Measurements from ENCODE around the gene GATAD2A. TPM values are rescaled to one million over a fixed set of nuclear protein-coding genes. Genes with fewer than 3 reads are reported as not detected.

Gene GATAD2A
- total and polyA plus RNA-seq, 4 donors: 7.1 to 23.7 (median 18.2) TPM

- H3K4me3 ChIP-seq (ENCODE audit: low read depth in 1 of 3, low read length in 3 of 3): no peak overlapping the region
- H3K36me3 ChIP-seq (ENCODE audit: control insufficient read depth in 4 of 4, insufficient read depth in 3 of 4, low read depth in 1 of 4, low read length in 3 of 4): no peaks in the 10 kb centered on the region
- no peak overlapping the region for H3K27ac ChIP-seq (ENCODE audit: low read depth in 1 of 2, low read length in 2 of 2)
- peaks cover 0 to 5% (median 0%) of the 10 kb centered on the region in 4 donors for H3K27me3 ChIP-seq (ENCODE audit: control insufficient read depth in 4 of 4, insufficient read depth in 4 of 4, low read length in 3 of 4)
- H3K4me1 ChIP-seq (ENCODE audit: control insufficient read depth in 4 of 4, insufficient read depth in 4 of 4, low read length in 3 of 4): no peaks in the 10 kb centered on the region
- H3K9ac ChIP-seq (ENCODE audit: low read depth in 1 of 2, low read length in 2 of 2): no peak overlapping the region
- TF ChIP-seq ZBTB33 (IDR thresholded peaks at IDR 0.05): no peak
- no peak for TF ChIP-seq RXRA (IDR thresholded peaks at IDR 0.05)
- TF ChIP-seq FOXA1 (IDR thresholded peaks at IDR 0.05): no peak
- no peak for TF ChIP-seq EGR1 (IDR thresholded peaks at IDR 0.05; ENCODE audit: low read depth in 2 of 2)
- TF ChIP-seq JUND (IDR thresholded peaks at IDR 0.05): no peak
- no peak for TF ChIP-seq GABPA (IDR thresholded peaks at IDR 0.05 in 1 of 2, conservative IDR thresholded peaks at IDR 0.05 in 1 of 2)
- whole genome bisulfite sequencing: 64% methylated on average over 15 of the region's 15 CpGs
- no peaks in the 10 kb centered on the region for H3K9me3 ChIP-seq (ENCODE audit: control insufficient read depth in 4 of 4, low read length in 3 of 4)
- no peak for DNase-seq (ENCODE audit: low spot score)
Observed at GRCh38 chr19:19547674-19548336, 142.3 kb downstream of the GATAD2A start.

- Histone ChIP-seq H3K9me3 (ENCODE audit: control insufficient read depth in 4 of 4, low read length in 3 of 4) (no peaks in the 10 kb centered on the region), H3K4me3 (ENCODE audit: low read depth in 1 of 3, low read length in 3 of 3) (no peak overlapping the region), H3K36me3 (ENCODE audit: control insufficient read depth in 4 of 4, insufficient read depth in 3 of 4, low read depth in 1 of 4, low read length in 3 of 4) (no peaks in the 10 kb centered on the region), H3K9ac (ENCODE audit: low read depth in 1 of 2, low read length in 2 of 2) (no peak overlapping the region), H3K27me3 (ENCODE audit: control insufficient read depth in 4 of 4, insufficient read depth in 4 of 4, low read length in 3 of 4) (peaks cover 0 to 5% (median 0%) of the 10 kb centered on the region in 4 donors), H3K4me1 (ENCODE audit: control insufficient read depth in 4 of 4, insufficient read depth in 4 of 4, low read length in 3 of 4) (no peaks in the 10 kb centered on the region), H3K27ac (ENCODE audit: low read depth in 1 of 2, low read length in 2 of 2) (no peak overlapping the region)
- WGBS: 56% methylated on average over 13 of the region's 13 CpGs
- TF ChIP-seq EGR1 (IDR thresholded peaks at IDR 0.05; ENCODE audit: low read depth in 2 of 2) (no peak), FOXA2 (IDR thresholded peaks at IDR 0.05) (no peak), TAF1 (conservative IDR thresholded peaks at IDR 0.05) (no peak), RAD21 (IDR thresholded peaks at IDR 0.05) (no peak), ATF3 (IDR thresholded peaks at IDR 0.05) (no peak), YY1 (IDR thresholded peaks at IDR 0.05) (no peak), HNF4G (IDR thresholded peaks at IDR 0.05) (no peak), MAX (IDR thresholded peaks at IDR 0.05) (no peak), GABPA (IDR thresholded peaks at IDR 0.05 in 1 of 2, conservative IDR thresholded peaks at IDR 0.05 in 1 of 2) (no peak), SP1 (IDR thresholded peaks at IDR 0.05) (no peak), FOXA1 (IDR thresholded peaks at IDR 0.05) (no peak), NR2F2 (IDR thresholded peaks at IDR 0.05) (no peak), CTCF (IDR thresholded peaks at IDR 0.05; ENCODE audit: low read depth, low read length, missing input control) (no peak), RXRA (IDR thresholded peaks at IDR 0.05) (no peak), HNF4A (conservative IDR thresholded peaks at IDR 0.05) (no peak), REST (IDR thresholded peaks at IDR 0.05) (no peak), JUND (IDR thresholded peaks at IDR 0.05) (no peak), ZBTB33 (IDR thresholded peaks at IDR 0.05) (no peak)
- no peak for DNase-seq (ENCODE audit: low spot score)
Observed at GRCh38 chr19:19548915-19549759, 143.7 kb downstream of the GATAD2A start.
